ENCODE data around the gene MAPK1IP1L.
"Not testable (repeated sequence)": the region's sequence is repeated elsewhere in the genome, so short reads cannot be mapped to it uniquely, and the experiment has no call there.

- not testable (repeated sequence) for TF ChIP-seq EZH2 (IDR thresholded peaks at IDR 0.05; ENCODE audit: low read depth, unreplicated experiment); CTCF (conservative IDR thresholded peaks at IDR 0.05; ENCODE audit: low read depth in 2 of 2); POLR2AphosphoS5 (IDR thresholded peaks at IDR 0.05; ENCODE audit: low read depth); CREB1 (CRISPR knock-in tag; IDR thresholded peaks at IDR 0.05; ENCODE audit: low read depth); EZH2phosphoT487 (IDR thresholded peaks at IDR 0.05; ENCODE audit: unreplicated experiment); ETS1 (IDR thresholded peaks at IDR 0.05); JUNB (IDR thresholded peaks at IDR 0.05; ENCODE audit: unreplicated experiment); STAT1 (IDR thresholded peaks at IDR 0.05; ENCODE audit: unreplicated experiment); ZNF331 (CRISPR knock-in tag; IDR thresholded peaks at IDR 0.05; ENCODE audit: low read depth)
- TF ChIP-seq, protein P1, sequence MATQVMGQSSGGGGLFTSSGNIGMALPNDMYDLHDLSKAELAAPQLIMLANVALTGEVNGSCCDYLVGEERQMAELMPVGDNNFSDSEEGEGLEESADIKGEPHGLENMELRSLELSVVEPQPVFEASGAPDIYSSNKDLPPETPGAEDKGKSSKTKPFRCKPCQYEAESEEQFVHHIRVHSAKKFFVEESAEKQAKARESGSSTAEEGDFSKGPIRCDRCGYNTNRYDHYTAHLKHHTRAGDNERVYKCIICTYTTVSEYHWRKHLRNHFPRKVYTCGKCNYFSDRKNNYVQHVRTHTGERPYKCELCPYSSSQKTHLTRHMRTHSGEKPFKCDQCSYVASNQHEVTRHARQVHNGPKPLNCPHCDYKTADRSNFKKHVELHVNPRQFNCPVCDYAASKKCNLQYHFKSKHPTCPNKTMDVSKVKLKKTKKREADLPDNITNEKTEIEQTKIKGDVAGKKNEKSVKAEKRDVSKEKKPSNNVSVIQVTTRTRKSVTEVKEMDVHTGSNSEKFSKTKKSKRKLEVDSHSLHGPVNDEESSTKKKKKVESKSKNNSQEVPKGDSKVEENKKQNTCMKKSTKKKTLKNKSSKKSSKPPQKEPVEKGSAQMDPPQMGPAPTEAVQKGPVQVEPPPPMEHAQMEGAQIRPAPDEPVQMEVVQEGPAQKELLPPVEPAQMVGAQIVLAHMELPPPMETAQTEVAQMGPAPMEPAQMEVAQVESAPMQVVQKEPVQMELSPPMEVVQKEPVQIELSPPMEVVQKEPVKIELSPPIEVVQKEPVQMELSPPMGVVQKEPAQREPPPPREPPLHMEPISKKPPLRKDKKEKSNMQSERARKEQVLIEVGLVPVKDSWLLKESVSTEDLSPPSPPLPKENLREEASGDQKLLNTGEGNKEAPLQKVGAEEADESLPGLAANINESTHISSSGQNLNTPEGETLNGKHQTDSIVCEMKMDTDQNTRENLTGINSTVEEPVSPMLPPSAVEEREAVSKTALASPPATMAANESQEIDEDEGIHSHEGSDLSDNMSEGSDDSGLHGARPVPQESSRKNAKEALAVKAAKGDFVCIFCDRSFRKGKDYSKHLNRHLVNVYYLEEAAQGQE (IDR thresholded peaks at IDR 0.05; ENCODE audit: unreplicated experiment), result not testable (repeated sequence)
These were observed 13.4 kb downstream of the MAPK1IP1L start for GRCh38 chr14:55064896-55065295.

All from GM23338 (cell line).